Stimulated activated CD4-positive, alpha-beta T cell treated with anti-CD3 and anti-CD28 coated beads, Interleukin-1b, Interleukin-23, amount 100 ng/mL, for 1 hour (primary cell): ENCODE data around the gene ADAM17.
A peak's percentile ranks its signal among the peaks of the same experiment; 100 is the strongest.
"Not testable (repeated sequence)": the region's sequence is repeated elsewhere in the genome, so short reads cannot be mapped to it uniquely, and the experiment has no call there.

ENCODE experiments used
- DNase-seq, 2 donors: peaks; one replicate each; pipeline ENCODE4 v3.0.0-alpha.2; 2020; ENCODE audit warnings: low read depth in 2 of 2

The ADAM17 gene

DNA sequence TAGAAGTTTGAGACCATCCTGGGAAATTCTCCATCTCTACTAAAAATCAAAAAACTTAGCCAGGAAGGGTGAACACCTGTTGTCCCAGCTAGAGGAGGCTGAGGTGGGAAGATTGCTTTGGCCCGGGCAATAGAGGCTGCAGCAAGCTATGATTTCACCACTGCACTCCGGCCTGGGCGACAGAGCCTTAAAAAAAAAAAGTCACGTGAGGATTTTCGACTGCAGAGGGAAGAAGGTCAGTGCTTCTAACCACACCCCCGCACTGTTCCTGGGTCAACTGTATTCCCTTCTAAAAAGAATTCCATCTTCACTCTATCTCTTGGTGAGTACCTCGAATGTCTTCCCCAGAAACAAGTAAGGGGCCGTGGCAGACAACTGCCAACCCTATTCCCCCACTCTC, 31.3 kb downstream of the ADAM17 start:
- no peak for DNase-seq

DNA sequence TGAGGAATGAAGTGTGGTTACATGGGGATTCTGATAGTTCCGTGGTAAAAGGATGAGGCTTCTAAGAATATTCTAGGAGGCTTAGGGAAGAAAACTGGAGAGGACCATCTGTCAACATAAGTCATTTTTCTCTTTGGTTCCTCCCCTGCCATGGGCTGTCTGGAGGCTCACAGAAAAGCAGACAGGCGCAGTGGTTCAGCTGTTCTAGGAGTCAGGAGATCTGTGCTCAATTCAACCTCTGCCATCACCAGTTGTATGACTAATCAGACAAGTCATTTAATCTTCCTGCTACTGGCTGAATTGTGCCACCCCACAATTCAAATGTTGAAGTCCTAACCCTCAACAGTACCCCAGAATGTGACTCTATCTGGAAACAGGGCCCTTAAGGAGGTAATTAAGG, 36.4 kb downstream of the ADAM17 start:
- DNase-seq, result no peak

- no peak for DNase-seq
Observed at GRCh38 chr2:9518780-9519179, 36.9 kb downstream of the ADAM17 start.

DNA sequence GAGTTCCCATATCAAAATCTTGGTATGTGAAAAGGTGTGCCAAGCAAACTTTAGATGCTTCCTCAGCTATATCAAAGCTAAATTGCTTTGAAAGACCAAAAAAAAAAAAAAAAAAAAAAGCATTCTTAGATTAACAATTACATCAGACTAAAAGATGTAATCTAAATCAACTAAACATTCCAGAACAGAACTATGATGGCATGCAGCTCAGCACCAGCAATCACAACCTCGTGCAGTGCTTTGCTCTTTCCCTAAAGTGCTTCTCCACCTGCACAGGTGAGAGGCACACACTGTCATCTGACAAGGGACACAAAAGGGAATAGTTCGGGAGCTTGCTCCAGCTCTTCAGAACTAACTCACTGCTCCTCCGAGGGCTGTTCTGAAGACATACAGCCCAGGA, 37.5 kb downstream of the ADAM17 start:
- DNase-seq, result no peak

- no peak for DNase-seq
Observed at GRCh38 chr2:9517118-9517782, 38.4 kb downstream of the ADAM17 start.

- DNase-seq, result not testable (repeated sequence)
Observed at GRCh38 chr2:9513946-9514345, 41.7 kb downstream of the ADAM17 start.

DNA sequence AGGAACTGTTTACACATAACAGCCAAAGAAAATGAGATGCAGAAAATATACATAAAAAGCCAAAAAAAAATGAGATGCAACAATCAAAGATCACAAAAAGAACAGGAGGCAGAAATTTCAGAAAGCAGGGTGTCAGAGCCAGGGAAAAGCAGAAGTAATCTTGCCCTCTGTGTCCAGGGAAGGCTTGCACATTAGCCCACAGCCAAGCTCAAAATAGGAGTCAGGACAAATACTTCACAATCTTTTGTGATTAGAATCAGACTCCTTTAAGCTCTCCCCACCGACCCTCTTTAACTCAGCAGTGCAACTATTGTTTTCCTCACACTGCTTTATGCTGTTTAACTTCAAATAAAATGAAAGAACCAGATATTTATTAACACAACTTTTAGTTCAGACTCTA, 46.7 kb downstream of the ADAM17 start:
- DNase-seq, result no peak

- DNase-seq, result no peak
Observed at GRCh38 chr2:9498210-9498609, 57.4 kb downstream of the ADAM17 start.

DNA sequence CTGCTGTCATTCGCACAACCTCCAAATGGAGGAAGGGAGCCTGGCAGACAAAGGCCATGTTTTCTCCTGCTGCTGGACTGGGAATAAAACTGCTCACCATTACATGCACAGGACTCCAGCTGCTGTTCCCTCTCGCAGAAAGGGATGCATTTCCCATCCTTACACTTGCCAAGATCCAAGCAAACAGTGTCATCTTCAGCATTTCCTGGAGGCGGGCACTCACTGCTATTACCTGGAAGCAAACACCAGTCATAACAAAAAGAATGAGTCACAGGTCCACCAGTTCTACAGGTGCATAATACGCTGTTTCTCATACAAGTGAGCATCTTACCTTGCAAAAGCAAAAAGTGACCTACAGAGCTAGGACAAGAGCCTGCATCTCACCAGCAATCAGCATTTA, 58.6 kb downstream of the ADAM17 start:
- no peak for DNase-seq

GRCh38 chr2:9494081-9494480, 61.5 kb downstream of the ADAM17 start:
- DNase-seq, result no peak

GRCh38 chr2:9493478-9493877, 62.2 kb downstream of the ADAM17 start:
- no peak for DNase-seq

- DNase-seq, result no peak
Observed at GRCh38 chr2:9492927-9493326, 62.7 kb downstream of the ADAM17 start.

GRCh38 chr2:9490789-9491188, 64.8 kb downstream of the ADAM17 start:
- no peak for DNase-seq

GRCh38 chr2:9488583-9489547, 66.8 kb downstream of the ADAM17 start:
- DNase-seq, result no peak

- no peak for DNase-seq
Observed at GRCh38 chr2:9484533-9484932, 71.1 kb downstream of the ADAM17 start.

- no peak for DNase-seq
Observed at GRCh38 chr2:9483107-9483506, 72.5 kb downstream of the ADAM17 start.

DNA sequence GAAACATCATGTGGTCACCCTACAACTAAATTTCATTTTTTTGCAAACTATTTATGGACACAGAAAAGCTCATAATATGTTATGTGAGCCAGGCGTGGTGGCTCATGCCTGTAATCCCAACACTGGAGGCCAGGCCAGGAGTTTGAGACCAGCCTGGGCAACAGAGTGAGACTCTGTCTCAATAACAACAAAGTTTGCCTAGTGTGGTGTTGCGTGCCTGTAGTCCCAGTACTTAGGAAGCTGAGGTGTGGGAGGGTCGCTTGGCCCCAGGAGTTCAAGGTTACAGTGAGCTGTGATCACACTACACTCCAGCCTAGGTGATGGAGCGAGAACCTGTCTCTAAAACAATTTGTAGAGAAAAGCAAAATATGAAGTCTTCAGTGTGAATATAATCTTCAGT, 75.5 kb downstream of the ADAM17 start:
- no peak for DNase-seq

- no peak for DNase-seq
Observed at GRCh38 chr2:9478526-9478925, 77.1 kb downstream of the ADAM17 start.

- no peak for DNase-seq
Observed at GRCh38 chr2:9477914-9478313, 77.7 kb downstream of the ADAM17 start.

DNA sequence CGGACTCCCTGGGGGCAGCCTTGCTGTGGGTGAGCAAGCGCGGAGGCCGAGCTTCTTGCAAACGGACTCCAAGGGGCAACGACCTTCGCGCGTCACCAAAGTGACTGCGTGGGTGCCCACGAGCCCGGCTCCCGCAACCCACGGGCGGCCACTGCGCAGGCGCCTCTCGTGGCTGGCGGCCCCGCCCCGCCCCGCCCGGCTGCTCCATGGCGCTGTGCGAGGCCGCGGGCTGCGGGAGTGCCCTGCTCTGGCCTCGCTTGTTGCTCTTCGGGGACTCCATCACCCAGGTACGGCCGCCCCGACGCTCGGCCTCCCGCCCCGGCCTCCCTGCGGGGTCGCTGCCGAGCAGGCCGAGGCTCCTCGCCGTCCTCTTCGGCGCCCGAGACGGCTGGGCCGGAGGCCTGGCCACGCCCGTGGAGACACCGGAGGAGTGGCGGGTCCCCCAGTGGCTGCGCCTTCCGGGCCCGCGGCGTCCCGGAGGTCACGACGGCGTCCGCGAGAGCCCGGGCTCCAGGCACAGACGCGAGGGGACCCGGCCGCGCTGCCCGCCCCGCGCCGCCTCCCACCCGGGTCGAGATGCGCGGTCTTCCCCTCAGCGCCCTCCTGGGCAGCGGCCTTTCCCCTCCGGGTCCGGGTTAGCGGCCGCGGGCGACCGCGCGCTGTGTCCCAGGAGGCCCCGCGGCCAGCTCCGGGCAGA, 81.1 kb downstream of the ADAM17 start, which contains the start of gene IAH1:
Gene IAH1 (plus strand): TSS at position 191 of the 697 bp plus-strand sequence. CDS start 16 bp downstream, at position 207.
- peak; percentile 44 to 57 for DNase-seq

DNA sequence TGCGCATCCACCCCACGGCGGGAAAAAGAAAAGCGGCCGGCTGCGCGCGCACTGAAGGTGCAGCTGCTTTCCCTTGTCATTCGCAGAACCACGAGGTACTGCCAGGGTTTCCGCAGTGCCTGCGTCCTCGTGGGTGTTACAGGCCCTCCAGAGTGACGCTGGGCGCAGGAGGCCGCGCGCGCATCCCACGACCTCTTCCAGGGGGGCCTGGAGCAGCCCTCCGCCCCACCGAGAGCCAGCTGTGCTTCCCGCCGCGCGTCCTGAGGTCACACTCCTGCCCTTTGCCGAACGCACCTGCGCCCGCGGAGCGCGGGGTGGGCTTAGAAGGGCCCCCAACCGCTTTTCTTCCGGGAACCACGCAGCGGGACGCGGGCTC, 81.7 kb downstream of the ADAM17 start:
- DNase-seq, result peak; percentile 31 to 35

DNA sequence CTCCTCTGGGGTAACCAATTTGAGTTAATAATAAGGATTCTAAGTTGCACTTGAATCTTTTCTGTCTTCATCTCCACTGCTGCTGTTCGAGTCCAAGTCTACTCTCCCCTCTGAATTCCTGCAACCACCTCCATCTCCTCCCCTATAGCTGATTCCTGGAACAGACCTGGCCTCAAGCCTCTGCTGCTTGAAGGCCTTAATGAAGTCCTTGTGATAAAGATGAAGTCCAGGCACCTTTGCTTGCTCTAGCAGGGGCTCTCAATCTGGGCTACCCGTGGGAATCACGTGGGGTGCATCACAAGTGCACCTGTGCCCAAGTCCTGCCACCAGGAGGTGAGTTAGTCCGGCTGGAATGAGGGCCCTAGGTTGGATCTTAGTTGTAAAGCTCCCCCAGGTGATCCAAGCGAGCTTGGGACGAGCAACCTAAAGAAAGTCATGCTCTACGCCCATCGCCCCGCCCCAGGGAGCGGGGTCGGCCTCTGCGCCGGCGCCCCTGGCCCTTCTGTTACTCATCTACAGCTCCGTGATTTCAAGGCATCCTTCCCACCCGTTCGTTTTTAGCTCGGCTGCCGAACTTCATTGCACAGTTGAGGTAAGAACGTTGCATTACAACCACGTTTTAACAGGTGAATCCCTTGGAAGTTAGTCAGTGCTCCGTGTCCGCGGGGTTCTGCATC, 82.2 kb downstream of the ADAM17 start:
- no peak for DNase-seq
